Adrenal gland (tissue), 12 donors: ENCODE measurements around the gene TNS2. TPM values are rescaled to one million over a fixed set of nuclear protein-coding genes. Genes with fewer than 3 reads are reported as not detected.

Source experiments
- DNase-seq, 7 donors: peaks; one replicate each; pipeline ENCODE4 v3.0.0-alpha.2; 2019 to 2020
- H3K27ac ChIP-seq, 5 donors: fragments of 200-600 bp; sonication (generic) in 4 of 5; 1 replicate in 3 of 5; 2 replicates in 2 of 5; pipeline versions ENCODE4 v1.5.1 to v1.8.0; 2016 to 2020; ENCODE audit warnings: mild to moderate bottlenecking in 1 of 5
- H3K27me3 ChIP-seq: fragments of 200-600 bp; 2 replicates; pipeline ENCODE4 v1.8.0; 2021
- H3K36me3 ChIP-seq, 2 donors: fragments of 200-600 bp; replicated peaks in 1 of 2; 1 replicate in 1 of 2; 2 replicates in 1 of 2; pipeline versions ENCODE4 v1.5.1 to v1.8.0; 2018 to 2022
- H3K4me1 ChIP-seq, 2 donors: fragments of 200-600 bp; replicated peaks in 1 of 2; 1 replicate in 1 of 2; 2 replicates in 1 of 2; pipeline versions ENCODE4 v1.5.1 to v1.8.0; 2018 to 2021
- H3K4me3 ChIP-seq, 4 donors: fragments of 200-600 bp; sonication (generic) in 3 of 4; one replicate each; pipeline ENCODE4 v1.5.1; 2016 to 2018
- H3K9me3 ChIP-seq, 3 donors: fragments of 200-600 bp; sonication (generic) in 1 of 3; replicated peaks in 1 of 3; 1 replicate in 2 of 3; 2 replicates in 1 of 3; pipeline versions ENCODE4 v1.5.1 to v1.8.0; 2016 to 2021
- CTCF ChIP-seq, 6 experiments: fragments of 450-650 bp in 4 of 6; fragments of 200-600 bp in 2 of 6; sonication (generic) in 1 of 6; IDR thresholded peaks; 1 replicate in 5 of 6; 2 replicates in 1 of 6; pipeline versions ENCODE4 v1.5.1 to v1.8.0; 2016 to 2021; ENCODE audit warnings: antibody characterized with exemption in 6 of 6, mild to moderate bottlenecking in 2 of 6, moderate library complexity in 1 of 6
- POLR2A ChIP-seq, 2 donors: fragments of 450-650 bp; IDR thresholded peaks; one replicate each; pipeline ENCODE4 v1.6.1; 2017; ENCODE audit warnings: antibody characterized with exemption in 2 of 2, mild to moderate bottlenecking in 2 of 2, moderate library complexity in 1 of 2
- WGBS, 4 donors: extraction: QIAGEN DNeasy Blood & Tissue Kit in 2 of 4; methylation state at CpG; one replicate each; pipeline versions ENCODE4 v1.1.5 to v1.1.7; 2013 to 2017; 5-methylcytosine and 5-hydroxymethylcytosine counted together
- intact Hi-C, 2 donors: fragments of 100-400 bp; cut with DNase I; formaldehyde crosslinking; loops; one replicate each; pipeline versions ENCODE4 v1.14.1 to v1.15.0; 2022 to 2023
- polyA plus RNA-seq, 3 donors: library from polyadenylated mRNA; stranded (reverse); fragments of 200-250 nt in 2 of 3; fragments of 350-450 nt in 1 of 3; fragmentation: Illumina TruSeq in 1 of 3; extraction: RNeasy Lipid Tissue Mini Kit (QIAGEN cat#74804) in 1 of 3; gene quantifications; one replicate each; pipeline ENCODE4 v1.2.3, GENCODE V29; 2013 to 2014
- total RNA-seq, 9 donors: library from RNA; depleted of rRNA in 4 of 9; stranded (reverse); fragments of >200 nt in 4 of 9; fragments of 120-200 nt in 1 of 9; fragmentation: NEBNext Ultra II Directional in 1 of 9; extraction: Animal tissue kit (Norgen Biotek cat#: 25700) in 1 of 9; gene quantifications; one replicate each; pipeline versions ENCODE4 v1.1.0 to v1.2.4, GENCODE V29; 2013 to 2023
- donor health status: healthy with polysubstance abuse.
- donor health status: Bipolar disorder and iron deficiency.
- donor health status: DM: yes; HTN: yes; CAD: no.
- donor health status: DM: no; HTN: no; CAD: no.
- donor health status: DM: no; HTN: no; CAD: no.
- donor health status: DM: yes; HTN: yes; CAD: no.

Gene TNS2
- total and polyA plus RNA-seq, 12 donors, result 21.8 to 1,019 (median 175) TPM

GRCh38 chr12:53065975-53066931 lies 16.4 kb downstream of the TNS2 start:
- 40 to 47% (median 42%) methylated on average over 20 to 24 of the region's 24 CpGs for WGBS, 4 donors
- no peak overlapping the region for H3K4me3 ChIP-seq
- peaks cover 0 to 41% of the 10 kb centered on the region in 2 donors for H3K36me3 ChIP-seq
- DNase-seq, result peak; percentile 77 to 91 (median 84)
- intact Hi-C loops, result loop anchor here (2.0 to 10.0 kb wide), 3 partner anchors 33 to 131 kb away; no protein-coding TSS in a partner anchor
- peak overlapping the region in 4 of 5 donors; percentile 49 to 88 (median 65) for H3K27ac ChIP-seq
- H3K9me3 ChIP-seq, result no peaks in the 10 kb centered on the region
- H3K4me1 ChIP-seq, result peaks cover 18 to 59% of the 10 kb centered on the region in 2 donors
- TF ChIP-seq POLR2A (IDR thresholded peaks at IDR 0.05), result no peak
- peak; percentile 82 to 95 (median 92) for TF ChIP-seq CTCF (IDR thresholded peaks at IDR 0.05)
- H3K27me3 ChIP-seq, result no peaks in the 10 kb centered on the region

- Histone ChIP-seq H3K9me3 (no peaks in the 10 kb centered on the region), H3K4me3 (no peak overlapping the region), H3K36me3 (peaks cover 0 to 31% of the 10 kb centered on the region in 2 donors), H3K4me1 (peaks cover 24 to 59% of the 10 kb centered on the region in 2 donors), H3K27me3 (no peaks in the 10 kb centered on the region), H3K27ac (peak overlapping the region in 1 of 5 donors; percentile 88)
- intact Hi-C loops, result loop anchor here (2.0 to 10.0 kb wide), 3 partner anchors 31 to 130 kb away; no protein-coding TSS in a partner anchor
- no peak for TF ChIP-seq CTCF (IDR thresholded peaks at IDR 0.05)
- TF ChIP-seq POLR2A (IDR thresholded peaks at IDR 0.05), result no peak
- WGBS, 4 donors, result 71 to 80% (median 74%) methylated on average over 7 of the region's 7 CpGs
- DNase-seq, result peak in 3 of 7 donors; percentile 22 to 48 (median 35)
These were observed 17.5 kb downstream of the TNS2 start for GRCh38 chr12:53067074-53067992.

- no peak for TF ChIP-seq POLR2A (IDR thresholded peaks at IDR 0.05)
- no peak for TF ChIP-seq CTCF (IDR thresholded peaks at IDR 0.05)
- H3K27ac ChIP-seq, result peak overlapping the region in 2 of 5 donors; percentile 41 to 83
- peak in 3 of 7 donors; percentile 14 to 51 (median 23) for DNase-seq
- peaks cover 23 to 60% of the 10 kb centered on the region in 2 donors for H3K4me1 ChIP-seq
- WGBS, 4 donors, result 84 to 97% (median 88%) methylated on average over 6 to 13 of the region's 13 CpGs
- intact Hi-C loops, result loop anchor here (2.0 to 10.0 kb wide), 3 partner anchors 31 to 129 kb away; no protein-coding TSS in a partner anchor
- H3K36me3 ChIP-seq, result peaks cover 0 to 22% of the 10 kb centered on the region in 2 donors
- H3K9me3 ChIP-seq, result no peaks in the 10 kb centered on the region
- H3K4me3 ChIP-seq, result no peak overlapping the region
- H3K27me3 ChIP-seq, result no peaks in the 10 kb centered on the region
These were observed 18.3 kb downstream of the TNS2 start for GRCh38 chr12:53067993-53068770.
